NCI-H128 (cell line): ENCODE data around the gene LAMA3.

Experiments used
- DNase-seq: peaks from one replicate; lab custom pipeline; 2025; ENCODE audit not compliant: unreplicated experiment; lab: John Stamatoyannopoulos, UW

Gene LAMA3

GRCh38 chr18:23812546-23813440 lies 123.5 kb downstream of the LAMA3 start:
- no peak for DNase-seq

DNA sequence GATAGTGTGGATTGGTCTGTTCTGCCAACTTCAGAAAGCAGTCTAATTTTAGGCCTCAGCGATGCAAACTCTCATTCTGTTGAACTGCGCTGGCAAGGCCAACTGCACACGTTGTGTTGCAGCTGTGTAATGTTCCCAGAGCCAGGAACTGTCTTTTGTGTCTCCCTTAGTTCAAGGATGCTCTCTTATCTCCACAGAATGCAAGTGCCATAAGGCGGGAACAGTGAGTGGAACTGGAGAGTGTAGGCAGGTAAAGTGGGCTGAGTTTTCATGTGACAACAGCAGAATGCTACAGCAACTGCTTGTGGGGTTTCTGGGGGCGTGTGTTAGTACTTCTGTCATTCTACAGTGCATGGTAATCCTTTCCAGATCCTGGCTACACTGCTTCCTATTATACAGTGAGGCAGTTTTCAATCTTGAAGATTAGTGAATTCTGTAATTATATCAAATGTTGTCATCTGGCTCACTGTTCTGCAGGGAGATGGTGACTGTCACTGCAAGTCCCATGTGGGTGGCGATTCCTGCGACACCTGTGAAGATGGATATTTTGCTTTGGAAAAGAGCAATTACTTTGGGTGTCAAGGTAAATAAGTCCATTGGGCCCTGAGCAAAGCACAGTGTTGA lies 125.8 kb downstream of the LAMA3 start:
- no peak for DNase-seq

- DNase-seq, result no peak
Measured at GRCh38 chr18:23816021-23816420, 126.8 kb downstream of the LAMA3 start.

DNA sequence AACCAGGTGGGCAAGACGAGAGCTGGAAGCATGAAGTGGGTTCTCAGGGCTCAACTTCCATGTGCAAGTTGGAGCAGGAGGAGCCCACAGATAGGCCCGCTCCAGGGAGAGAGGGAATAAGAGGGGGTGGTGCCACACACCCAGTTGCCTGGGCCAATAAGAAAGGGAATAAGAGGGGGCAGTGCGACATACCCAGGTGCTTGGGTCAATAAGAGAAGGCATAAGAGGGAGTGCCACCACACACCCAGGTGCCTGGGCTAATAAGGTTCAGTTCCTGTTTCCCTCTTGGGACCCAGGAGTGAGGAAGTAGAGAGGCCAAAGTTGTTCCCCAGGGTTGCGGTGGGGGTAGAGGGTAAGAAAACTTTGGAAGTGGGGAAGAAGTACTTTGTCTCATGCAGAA lies 127.5 kb downstream of the LAMA3 start:
- no peak for DNase-seq

GRCh38 chr18:23819001-23819400 lies 129.7 kb downstream of the LAMA3 start:
- DNase-seq, result no peak

GRCh38 chr18:23822590-23823385 lies 133.5 kb downstream of the LAMA3 start:
- no peak for DNase-seq

- DNase-seq, result no peak
Measured at GRCh38 chr18:23824240-23824639, 135.0 kb downstream of the LAMA3 start.

GRCh38 chr18:23824669-23825068 lies 135.4 kb downstream of the LAMA3 start:
- DNase-seq, result no peak

DNA sequence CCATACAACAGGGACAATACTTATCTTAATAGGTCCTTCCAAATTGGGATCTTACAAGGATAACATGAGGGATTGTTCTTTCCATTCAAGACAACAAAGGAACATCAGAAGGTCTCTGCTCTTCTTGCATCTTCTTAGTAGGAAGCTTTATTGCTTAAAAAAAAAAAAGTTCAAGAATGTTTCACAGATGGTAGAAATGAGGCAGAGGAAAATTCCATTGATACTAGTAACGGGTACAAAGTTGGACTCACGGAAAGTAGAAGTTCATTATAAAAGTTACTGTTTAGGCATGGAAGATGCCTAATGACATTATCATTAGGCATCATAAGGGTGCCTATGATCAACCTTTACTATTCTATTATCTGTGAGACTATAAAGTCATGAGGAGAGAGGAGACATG lies 136.2 kb downstream of the LAMA3 start:
- no peak for DNase-seq

DNA sequence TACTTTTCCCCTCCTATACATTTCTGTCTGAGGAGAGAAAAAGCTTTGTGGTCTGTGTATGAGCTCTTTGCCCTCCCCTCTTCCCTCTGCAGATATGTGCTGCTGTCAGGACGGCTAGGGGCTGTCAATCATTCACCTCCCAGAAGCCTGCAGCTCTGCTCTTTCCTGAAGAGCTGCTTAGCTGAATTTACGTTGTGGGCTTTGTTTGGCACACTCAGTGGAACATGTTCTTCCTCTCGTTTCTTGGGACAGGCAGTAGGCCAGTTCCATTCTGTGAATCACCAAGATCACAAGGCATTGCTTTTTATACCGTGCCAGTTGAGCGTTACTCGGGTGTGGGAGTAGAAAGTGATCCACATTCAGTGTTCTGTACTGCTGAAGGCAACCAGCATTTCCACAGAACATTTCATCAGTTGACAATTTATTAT lies 136.7 kb downstream of the LAMA3 start:
- DNase-seq, result no peak

DNA sequence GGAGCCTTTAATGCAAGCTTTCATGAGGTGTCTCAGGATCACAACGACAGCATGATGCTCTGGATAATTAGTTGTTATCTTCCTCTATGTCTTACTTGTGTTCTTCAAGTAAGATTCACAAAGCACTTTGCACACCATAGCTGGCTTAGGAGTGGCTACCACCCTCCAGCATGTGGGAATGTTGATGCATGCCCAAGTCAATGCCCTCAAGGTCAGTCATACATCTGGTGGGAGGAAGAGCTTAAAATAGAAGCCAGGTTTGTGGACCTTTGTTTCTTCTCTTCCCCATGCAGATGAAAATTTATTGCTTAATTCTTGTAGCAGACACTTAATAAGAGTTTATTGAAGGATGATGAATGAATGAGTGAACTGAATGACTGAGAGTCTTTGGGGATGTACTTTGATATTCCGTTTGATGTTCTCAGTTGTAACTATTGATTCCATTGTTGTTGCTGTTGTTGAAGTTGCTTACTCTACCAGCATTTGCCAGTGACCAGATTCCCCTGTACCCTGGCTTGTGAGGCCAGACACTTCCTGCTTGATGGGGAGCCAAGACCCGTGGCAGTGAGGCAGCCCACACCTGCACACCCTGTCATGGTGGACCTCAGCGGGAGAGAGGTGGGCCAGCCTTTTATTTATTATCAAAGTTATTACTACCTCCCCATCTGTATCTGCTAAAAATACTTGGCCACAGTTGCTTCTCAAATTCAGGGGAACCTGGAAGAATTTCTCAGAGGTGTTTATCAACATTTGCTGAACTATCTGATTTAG lies 137.8 kb downstream of the LAMA3 start:
- DNase-seq, result no peak

- no peak for DNase-seq
Measured at GRCh38 chr18:23827681-23828080, 138.4 kb downstream of the LAMA3 start.

DNA sequence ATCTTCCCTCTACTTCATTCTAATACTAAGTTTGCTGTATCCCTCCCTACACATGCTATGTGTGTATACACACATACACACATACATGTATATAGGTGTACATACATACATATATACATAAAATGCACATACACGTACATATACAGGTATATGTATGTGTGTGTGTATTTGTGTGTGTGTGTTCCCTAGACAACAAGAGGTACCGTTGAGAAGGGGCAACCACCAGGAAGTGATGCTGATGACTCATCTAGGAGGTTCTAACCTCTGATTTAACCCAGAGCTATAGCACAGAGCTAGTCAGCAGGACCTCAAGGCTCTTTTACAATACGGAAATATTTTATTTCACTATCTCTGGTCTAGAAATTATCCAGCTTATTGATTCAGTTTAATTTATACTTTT lies 139.2 kb downstream of the LAMA3 start:
- DNase-seq, result no peak

DNA sequence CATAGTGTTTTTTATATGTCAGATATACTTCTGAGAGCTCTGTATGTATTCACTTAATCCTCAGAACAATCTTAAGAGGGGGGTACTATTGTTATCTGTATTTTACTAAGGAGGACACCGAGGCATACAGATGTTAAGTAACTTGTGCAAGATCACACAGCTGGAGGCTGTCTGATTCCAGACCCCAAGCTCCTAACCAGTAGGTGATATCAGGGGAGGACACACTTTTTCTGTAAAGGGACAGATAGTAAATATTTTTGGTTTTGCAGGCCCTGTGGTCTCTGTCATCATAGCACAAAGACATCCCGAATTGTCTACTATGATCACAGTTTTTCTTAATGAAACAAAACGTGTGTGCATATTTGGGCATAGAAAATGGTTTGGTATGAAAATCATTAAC lies 143.7 kb downstream of the LAMA3 start:
- DNase-seq, result no peak

GRCh38 chr18:23833714-23834113 lies 144.5 kb downstream of the LAMA3 start:
- no peak for DNase-seq

GRCh38 chr18:23835091-23835490 lies 145.8 kb downstream of the LAMA3 start:
- DNase-seq, result no peak

DNA sequence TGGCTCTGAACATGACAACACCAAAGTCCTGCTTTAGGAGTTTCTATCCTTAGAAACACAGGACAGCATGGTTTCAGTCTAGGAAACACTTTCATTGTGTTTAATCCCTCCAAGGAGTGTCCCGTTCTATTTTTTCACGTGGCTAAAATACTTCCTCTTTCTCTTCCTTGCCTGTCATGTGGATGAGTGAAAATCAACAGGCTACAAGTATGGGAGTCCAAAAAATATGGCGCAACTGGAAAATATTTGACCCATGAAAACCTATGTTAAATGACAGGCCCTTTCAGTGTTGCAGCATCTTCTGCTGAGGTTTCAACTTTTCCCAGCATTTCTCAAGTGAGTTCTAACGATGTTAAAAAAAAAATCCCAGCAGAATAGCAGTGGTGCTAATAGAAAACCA lies 146.3 kb downstream of the LAMA3 start:
- DNase-seq, result no peak

DNA sequence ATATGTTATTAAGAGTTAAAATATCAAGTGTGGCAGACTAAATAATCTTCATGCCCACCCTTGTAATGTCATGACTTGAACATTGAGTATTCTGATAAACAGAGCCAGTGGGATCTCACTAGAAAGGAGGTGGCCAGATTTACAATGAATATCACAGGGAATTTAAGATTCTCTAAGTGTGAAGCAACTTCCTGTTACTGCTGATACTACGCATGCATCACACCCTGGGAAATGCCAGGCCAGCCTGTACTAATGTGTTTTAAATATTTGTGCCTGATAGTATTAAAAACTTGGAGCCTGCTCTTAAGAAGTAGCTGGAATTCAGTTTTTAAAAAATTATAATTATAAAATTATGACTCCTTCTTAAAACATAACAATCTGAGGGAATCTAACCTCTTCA lies 148.3 kb downstream of the LAMA3 start:
- DNase-seq, result no peak

DNA sequence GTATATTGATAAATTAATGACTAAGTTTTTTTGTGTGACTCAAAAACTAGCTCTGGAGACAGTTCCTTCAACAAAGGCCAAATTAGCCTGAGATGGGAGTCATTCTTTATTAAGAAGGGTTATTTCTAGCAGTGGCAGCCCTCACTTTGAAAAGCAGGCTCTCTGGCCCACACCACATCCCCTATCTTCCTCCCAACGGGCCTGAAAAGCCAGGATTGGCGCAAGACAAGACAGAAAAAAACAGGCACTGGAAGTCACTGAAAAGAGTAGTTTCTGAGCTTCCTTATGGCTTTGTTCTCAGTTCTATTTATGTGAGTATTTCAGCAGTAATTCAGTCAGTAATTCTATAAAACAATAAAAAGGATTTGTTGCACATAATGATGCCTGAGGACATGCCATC lies 149.0 kb downstream of the LAMA3 start:
- no peak for DNase-seq

- no peak for DNase-seq
Measured at GRCh38 chr18:23838801-23839366, 149.6 kb downstream of the LAMA3 start.

GRCh38 chr18:23842305-23842704 lies 153.1 kb downstream of the LAMA3 start:
- no peak for DNase-seq
